Measurements from ENCODE around the gene KRT81. TPM values are rescaled to one million over a fixed set of nuclear protein-coding genes. Genes with fewer than 3 reads are reported as not detected.

Gene KRT81
- total and polyA plus RNA-seq, 2 donors from 2014 or later = not detected

DNA sequence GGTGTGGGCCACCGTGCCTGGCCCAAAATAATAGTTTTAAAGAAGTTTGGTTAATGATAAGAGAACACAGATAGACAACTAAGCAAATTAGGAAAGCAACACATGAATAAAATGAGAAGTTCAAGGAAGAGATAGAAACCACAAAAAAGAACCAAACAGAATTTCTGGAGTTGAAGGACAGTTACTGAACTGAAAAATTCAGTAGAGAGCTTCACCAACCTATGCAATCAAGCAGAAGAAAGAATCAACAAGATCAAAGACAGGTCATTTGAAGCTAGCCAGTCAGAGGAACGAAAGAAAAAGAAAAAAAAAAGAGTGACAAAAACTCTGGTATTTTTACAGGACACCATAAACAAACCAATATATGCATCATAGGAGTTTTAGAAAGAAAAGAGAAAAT lies 45.3 kb upstream of the KRT81 start:
- Histone ChIP-seq H3K4me1 (ENCODE audit: control insufficient read depth in 2 of 3, insufficient read depth in 2 of 3, low read depth in 1 of 3, low read length in 3 of 3) (no peaks in the 10 kb centered on the region), H3K9ac (ENCODE audit: low read length in 3 of 3) (no peak overlapping the region), H3K27me3 (ENCODE audit: control insufficient read depth, insufficient read depth, low read length) (no peaks in the 10 kb centered on the region), H3K27ac (ENCODE audit: low read depth in 2 of 2, low read length in 2 of 2) (no peak overlapping the region), H3K9me3 (ENCODE audit: control insufficient read depth in 2 of 3, insufficient read depth in 1 of 3, low read length in 3 of 3) (peaks cover 0 to 3% (median 0%) of the 10 kb centered on the region in 3 donors), H3K36me3 (ENCODE audit: control insufficient read depth in 2 of 3, insufficient read depth in 3 of 3, low read length in 3 of 3) (no peaks in the 10 kb centered on the region), H3K4me3 (ENCODE audit: low read length in 3 of 3) (no peak overlapping the region)
- DNase-seq (no peak), FAIRE-seq (no peak)
- TF ChIP-seq, protein P1, sequence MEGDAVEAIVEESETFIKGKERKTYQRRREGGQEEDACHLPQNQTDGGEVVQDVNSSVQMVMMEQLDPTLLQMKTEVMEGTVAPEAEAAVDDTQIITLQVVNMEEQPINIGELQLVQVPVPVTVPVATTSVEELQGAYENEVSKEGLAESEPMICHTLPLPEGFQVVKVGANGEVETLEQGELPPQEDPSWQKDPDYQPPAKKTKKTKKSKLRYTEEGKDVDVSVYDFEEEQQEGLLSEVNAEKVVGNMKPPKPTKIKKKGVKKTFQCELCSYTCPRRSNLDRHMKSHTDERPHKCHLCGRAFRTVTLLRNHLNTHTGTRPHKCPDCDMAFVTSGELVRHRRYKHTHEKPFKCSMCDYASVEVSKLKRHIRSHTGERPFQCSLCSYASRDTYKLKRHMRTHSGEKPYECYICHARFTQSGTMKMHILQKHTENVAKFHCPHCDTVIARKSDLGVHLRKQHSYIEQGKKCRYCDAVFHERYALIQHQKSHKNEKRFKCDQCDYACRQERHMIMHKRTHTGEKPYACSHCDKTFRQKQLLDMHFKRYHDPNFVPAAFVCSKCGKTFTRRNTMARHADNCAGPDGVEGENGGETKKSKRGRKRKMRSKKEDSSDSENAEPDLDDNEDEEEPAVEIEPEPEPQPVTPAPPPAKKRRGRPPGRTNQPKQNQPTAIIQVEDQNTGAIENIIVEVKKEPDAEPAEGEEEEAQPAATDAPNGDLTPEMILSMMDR (IDR thresholded peaks at IDR 0.05; ENCODE audit: borderline replicate concordance, extremely low read depth, insufficient read depth) = no peak
- intact Hi-C loops (cut with DNase I) = no loop called here

GRCh38 chr12:52335598-52336262 lies 44.4 kb upstream of the KRT81 start:
- Histone ChIP-seq H3K36me3 (ENCODE audit: control insufficient read depth in 2 of 3, insufficient read depth in 3 of 3, low read length in 3 of 3) (no peaks in the 10 kb centered on the region), H3K4me1 (ENCODE audit: control insufficient read depth in 2 of 3, insufficient read depth in 2 of 3, low read depth in 1 of 3, low read length in 3 of 3) (no peaks in the 10 kb centered on the region), H3K4me3 (ENCODE audit: low read length in 3 of 3) (no peak overlapping the region), H3K9me3 (ENCODE audit: control insufficient read depth in 2 of 3, insufficient read depth in 1 of 3, low read length in 3 of 3) (peaks cover 0 to 3% (median 0%) of the 10 kb centered on the region in 3 donors), H3K27me3 (ENCODE audit: control insufficient read depth, insufficient read depth, low read length) (no peaks in the 10 kb centered on the region), H3K9ac (ENCODE audit: low read length in 3 of 3) (no peak overlapping the region), H3K27ac (ENCODE audit: low read depth in 2 of 2, low read length in 2 of 2) (peak overlapping the region in 1 of 2 donors; percentile 8)
- DNase-seq (peak in 1 of 5 donors; percentile 57), FAIRE-seq (no peak)
- TF ChIP-seq, protein P1 (IDR thresholded peaks at IDR 0.05; ENCODE audit: borderline replicate concordance, extremely low read depth, insufficient read depth) = no peak
- intact Hi-C loops (cut with DNase I) = no loop called here

- no peaks in the 10 kb centered on the region for H3K4me1 ChIP-seq (ENCODE audit: control insufficient read depth in 2 of 3, insufficient read depth in 2 of 3, low read depth in 1 of 3, low read length in 3 of 3)
- FAIRE-seq (no peak), DNase-seq (no peak)
- peaks cover 0 to 3% (median 0%) of the 10 kb centered on the region in 3 donors for H3K9me3 ChIP-seq (ENCODE audit: control insufficient read depth in 2 of 3, insufficient read depth in 1 of 3, low read length in 3 of 3)
- intact Hi-C loops (cut with DNase I) = no loop called here
- H3K9ac ChIP-seq (ENCODE audit: low read length in 3 of 3) = no peak overlapping the region
- H3K27ac ChIP-seq (ENCODE audit: low read depth in 2 of 2, low read length in 2 of 2) = no peak overlapping the region
- H3K36me3 ChIP-seq (ENCODE audit: control insufficient read depth in 2 of 3, insufficient read depth in 3 of 3, low read length in 3 of 3) = no peaks in the 10 kb centered on the region
- H3K27me3 ChIP-seq (ENCODE audit: control insufficient read depth, insufficient read depth, low read length) = no peaks in the 10 kb centered on the region
- TF ChIP-seq, protein P1 (IDR thresholded peaks at IDR 0.05; ENCODE audit: borderline replicate concordance, extremely low read depth, insufficient read depth) = no peak
- no peak overlapping the region for H3K4me3 ChIP-seq (ENCODE audit: low read length in 3 of 3)
These were observed 42.9 kb upstream of the KRT81 start for GRCh38 chr12:52334185-52334584.
